ENCODE data around the gene ARHGAP15.

ARHGAP15 gene

GRCh38 chr2:143357966-143358365 is 228.7 kb downstream of the ARHGAP15 start:
- no peaks in the 10 kb centered on the region for H3K27me3 ChIP-seq (ENCODE audit: control insufficient read depth, insufficient read depth, low read length)
- no peaks in the 10 kb centered on the region for H3K36me3 ChIP-seq (ENCODE audit: control insufficient read depth, insufficient read depth, low read length)
- no peak overlapping the region for H3K27ac ChIP-seq (ENCODE audit: low read length)
- DNase-seq (ENCODE audit: low read depth, low spot score) = no peak
- no peaks in the 10 kb centered on the region for H3K9me3 ChIP-seq (ENCODE audit: control insufficient read depth, insufficient read depth, low read length)
- WGBS (ENCODE audit: insufficient coverage, insufficient read length) = no CpG with 5 or more reads among the region's 2 CpGs
- H3K4me1 ChIP-seq (ENCODE audit: control insufficient read depth, insufficient read depth, low read length) = no peaks in the 10 kb centered on the region
- H3K4me3 ChIP-seq (ENCODE audit: low read length) = no peak overlapping the region

GRCh38 chr2:143361346-143361745 is 232.1 kb downstream of the ARHGAP15 start:
- no peak overlapping the region for H3K4me3 ChIP-seq (ENCODE audit: low read length)
- H3K27ac ChIP-seq (ENCODE audit: low read length) = no peak overlapping the region
- H3K27me3 ChIP-seq (ENCODE audit: control insufficient read depth, insufficient read depth, low read length) = no peaks in the 10 kb centered on the region
- DNase-seq (ENCODE audit: low read depth, low spot score) = no peak
- no peaks in the 10 kb centered on the region for H3K4me1 ChIP-seq (ENCODE audit: control insufficient read depth, insufficient read depth, low read length)
- no CpG with 5 or more reads among the region's 2 CpGs for WGBS (ENCODE audit: insufficient coverage, insufficient read length)
- no peaks in the 10 kb centered on the region for H3K9me3 ChIP-seq (ENCODE audit: control insufficient read depth, insufficient read depth, low read length)
- H3K36me3 ChIP-seq (ENCODE audit: control insufficient read depth, insufficient read depth, low read length) = no peaks in the 10 kb centered on the region

- H3K36me3 ChIP-seq (ENCODE audit: control insufficient read depth, insufficient read depth, low read length) = no peaks in the 10 kb centered on the region
- no peaks in the 10 kb centered on the region for H3K27me3 ChIP-seq (ENCODE audit: control insufficient read depth, insufficient read depth, low read length)
- WGBS (ENCODE audit: insufficient coverage, insufficient read length) = no CpG with 5 or more reads among the region's 2 CpGs
- H3K4me1 ChIP-seq (ENCODE audit: control insufficient read depth, insufficient read depth, low read length) = no peaks in the 10 kb centered on the region
- H3K27ac ChIP-seq (ENCODE audit: low read length) = no peak overlapping the region
- DNase-seq (ENCODE audit: low read depth, low spot score) = no peak
- H3K4me3 ChIP-seq (ENCODE audit: low read length) = no peak overlapping the region
- no peaks in the 10 kb centered on the region for H3K9me3 ChIP-seq (ENCODE audit: control insufficient read depth, insufficient read depth, low read length)
Measured at GRCh38 chr2:143371616-143372015, 242.4 kb downstream of the ARHGAP15 start.

GRCh38 chr2:143375384-143375880 is 246.2 kb downstream of the ARHGAP15 start:
- Histone ChIP-seq H3K36me3 (ENCODE audit: control insufficient read depth, insufficient read depth, low read length) (no peaks in the 10 kb centered on the region), H3K9me3 (ENCODE audit: control insufficient read depth, insufficient read depth, low read length) (no peaks in the 10 kb centered on the region), H3K27me3 (ENCODE audit: control insufficient read depth, insufficient read depth, low read length) (no peaks in the 10 kb centered on the region), H3K4me1 (ENCODE audit: control insufficient read depth, insufficient read depth, low read length) (no peaks in the 10 kb centered on the region), H3K4me3 (ENCODE audit: low read length) (no peak overlapping the region), H3K27ac (ENCODE audit: low read length) (no peak overlapping the region)
- no CpG with 5 or more reads among the region's 3 CpGs for WGBS (ENCODE audit: insufficient coverage, insufficient read length)
- no peak for DNase-seq (ENCODE audit: low read depth, low spot score)

GRCh38 chr2:143378996-143379395 is 249.8 kb downstream of the ARHGAP15 start:
- no peak for DNase-seq (ENCODE audit: low read depth, low spot score)
- Histone ChIP-seq H3K27ac (ENCODE audit: low read length) (no peak overlapping the region), H3K36me3 (ENCODE audit: control insufficient read depth, insufficient read depth, low read length) (no peaks in the 10 kb centered on the region), H3K4me1 (ENCODE audit: control insufficient read depth, insufficient read depth, low read length) (no peaks in the 10 kb centered on the region), H3K4me3 (ENCODE audit: low read length) (no peak overlapping the region), H3K27me3 (ENCODE audit: control insufficient read depth, insufficient read depth, low read length) (no peaks in the 10 kb centered on the region), H3K9me3 (ENCODE audit: control insufficient read depth, insufficient read depth, low read length) (no peaks in the 10 kb centered on the region)
- WGBS (ENCODE audit: insufficient coverage, insufficient read length) = no CpG with 5 or more reads among the region's 2 CpGs

GRCh38 chr2:143379955-143380354 is 250.7 kb downstream of the ARHGAP15 start:
- no peak for DNase-seq (ENCODE audit: low read depth, low spot score)
- Histone ChIP-seq H3K27ac (ENCODE audit: low read length) (no peak overlapping the region), H3K4me1 (ENCODE audit: control insufficient read depth, insufficient read depth, low read length) (no peaks in the 10 kb centered on the region), H3K27me3 (ENCODE audit: control insufficient read depth, insufficient read depth, low read length) (no peaks in the 10 kb centered on the region), H3K4me3 (ENCODE audit: low read length) (no peak overlapping the region), H3K9me3 (ENCODE audit: control insufficient read depth, insufficient read depth, low read length) (no peaks in the 10 kb centered on the region), H3K36me3 (ENCODE audit: control insufficient read depth, insufficient read depth, low read length) (no peaks in the 10 kb centered on the region)
- no CpG with 5 or more reads among the region's 1 CpG for WGBS (ENCODE audit: insufficient coverage, insufficient read length)

GRCh38 chr2:143382573-143382972 is 253.4 kb downstream of the ARHGAP15 start:
- Histone ChIP-seq H3K9me3 (ENCODE audit: control insufficient read depth, insufficient read depth, low read length) (no peaks in the 10 kb centered on the region), H3K4me1 (ENCODE audit: control insufficient read depth, insufficient read depth, low read length) (no peaks in the 10 kb centered on the region), H3K27ac (ENCODE audit: low read length) (no peak overlapping the region), H3K27me3 (ENCODE audit: control insufficient read depth, insufficient read depth, low read length) (no peaks in the 10 kb centered on the region), H3K36me3 (ENCODE audit: control insufficient read depth, insufficient read depth, low read length) (no peaks in the 10 kb centered on the region), H3K4me3 (ENCODE audit: low read length) (no peak overlapping the region)
- no peak for DNase-seq (ENCODE audit: low read depth, low spot score)
- no CpG with 5 or more reads among the region's 8 CpGs for WGBS (ENCODE audit: insufficient coverage, insufficient read length)

GRCh38 chr2:143383016-143383415 is 253.8 kb downstream of the ARHGAP15 start:
- no peaks in the 10 kb centered on the region for H3K27me3 ChIP-seq (ENCODE audit: control insufficient read depth, insufficient read depth, low read length)
- H3K36me3 ChIP-seq (ENCODE audit: control insufficient read depth, insufficient read depth, low read length) = no peaks in the 10 kb centered on the region
- H3K9me3 ChIP-seq (ENCODE audit: control insufficient read depth, insufficient read depth, low read length) = no peaks in the 10 kb centered on the region
- H3K4me1 ChIP-seq (ENCODE audit: control insufficient read depth, insufficient read depth, low read length) = no peaks in the 10 kb centered on the region
- no peak for DNase-seq (ENCODE audit: low read depth, low spot score)
- no peak overlapping the region for H3K27ac ChIP-seq (ENCODE audit: low read length)
- no peak overlapping the region for H3K4me3 ChIP-seq (ENCODE audit: low read length)
- no CpG with 5 or more reads among the region's 2 CpGs for WGBS (ENCODE audit: insufficient coverage, insufficient read length)

- WGBS (ENCODE audit: insufficient coverage, insufficient read length) = no CpG with 5 or more reads among the region's 6 CpGs
- H3K4me3 ChIP-seq (ENCODE audit: low read length) = no peak overlapping the region
- H3K27me3 ChIP-seq (ENCODE audit: control insufficient read depth, insufficient read depth, low read length) = no peaks in the 10 kb centered on the region
- no peaks in the 10 kb centered on the region for H3K9me3 ChIP-seq (ENCODE audit: control insufficient read depth, insufficient read depth, low read length)
- H3K27ac ChIP-seq (ENCODE audit: low read length) = no peak overlapping the region
- H3K36me3 ChIP-seq (ENCODE audit: control insufficient read depth, insufficient read depth, low read length) = no peaks in the 10 kb centered on the region
- H3K4me1 ChIP-seq (ENCODE audit: control insufficient read depth, insufficient read depth, low read length) = peaks cover under 1% of the 10 kb centered on the region; the same call in 1 of the 2 replicates
- no peak for DNase-seq (ENCODE audit: low read depth, low spot score)
Measured at GRCh38 chr2:143384111-143384510, 254.9 kb downstream of the ARHGAP15 start.

- no peak overlapping the region for H3K27ac ChIP-seq (ENCODE audit: low read length)
- DNase-seq (ENCODE audit: low read depth, low spot score) = no peak
- H3K36me3 ChIP-seq (ENCODE audit: control insufficient read depth, insufficient read depth, low read length) = no peaks in the 10 kb centered on the region
- no CpG with 5 or more reads among the region's 6 CpGs for WGBS (ENCODE audit: insufficient coverage, insufficient read length)
- H3K4me3 ChIP-seq (ENCODE audit: low read length) = no peak overlapping the region
- peaks cover 1% of the 10 kb centered on the region; the same call in 1 of the 2 replicates for H3K4me1 ChIP-seq (ENCODE audit: control insufficient read depth, insufficient read depth, low read length)
- H3K9me3 ChIP-seq (ENCODE audit: control insufficient read depth, insufficient read depth, low read length) = no peaks in the 10 kb centered on the region
- no peaks in the 10 kb centered on the region for H3K27me3 ChIP-seq (ENCODE audit: control insufficient read depth, insufficient read depth, low read length)
Measured at GRCh38 chr2:143390171-143390570, 261.0 kb downstream of the ARHGAP15 start.

GRCh38 chr2:143392358-143392757 is 263.1 kb downstream of the ARHGAP15 start:
- Histone ChIP-seq H3K4me1 (ENCODE audit: control insufficient read depth, insufficient read depth, low read length) (peaks cover 1% of the 10 kb centered on the region; the same call in 1 of the 2 replicates), H3K4me3 (ENCODE audit: low read length) (no peak overlapping the region), H3K36me3 (ENCODE audit: control insufficient read depth, insufficient read depth, low read length) (no peaks in the 10 kb centered on the region), H3K9me3 (ENCODE audit: control insufficient read depth, insufficient read depth, low read length) (no peaks in the 10 kb centered on the region), H3K27me3 (ENCODE audit: control insufficient read depth, insufficient read depth, low read length) (no peaks in the 10 kb centered on the region), H3K27ac (ENCODE audit: low read length) (no peak overlapping the region)
- no peak for DNase-seq (ENCODE audit: low read depth, low spot score)

Measured in iPS DF 6.9 (cell line).